ENCODE results near the gene SERINC5.

SERINC5 gene

GRCh38 chr5:80143491-80143890, 112.4 kb downstream of the SERINC5 start:
- Histone ChIP-seq H3K4me3 (replicated peaks; ENCODE audit: insufficient read depth, low read length) (no peak overlapping the region), H3K27me3 (ENCODE audit: insufficient read depth, poor library complexity, severe bottlenecking) (no peaks in the 10 kb centered on the region), H3K27ac (replicated peaks) (peak overlapping the region; percentile 91)
- no peak for DNase-seq (ENCODE audit: low read depth in 1 of 2, low spot score in 1 of 2)
- no peak for TF ChIP-seq GABPA (IDR thresholded peaks at IDR 0.05; ENCODE audit: low read depth)

GRCh38 chr5:80142996-80143395, 112.9 kb downstream of the SERINC5 start:
- no peaks in the 10 kb centered on the region for H3K27me3 ChIP-seq (ENCODE audit: insufficient read depth, poor library complexity, severe bottlenecking)
- DNase-seq (ENCODE audit: low read depth in 1 of 2, low spot score in 1 of 2), result no peak
- peak overlapping the region; percentile 91 for H3K27ac ChIP-seq (replicated peaks)
- no peak overlapping the region for H3K4me3 ChIP-seq (replicated peaks; ENCODE audit: insufficient read depth, low read length)
- no peak for TF ChIP-seq REST (IDR thresholded peaks at IDR 0.05; ENCODE audit: insufficient replicate concordance, low read depth)
- no peak for TF ChIP-seq GABPA (IDR thresholded peaks at IDR 0.05; ENCODE audit: low read depth)
- TF ChIP-seq CTCF (IDR thresholded peaks at IDR 0.05; ENCODE audit: insufficient read depth, low read length), result no peak
- TF ChIP-seq SPI1 (IDR thresholded peaks at IDR 0.05; ENCODE audit: borderline replicate concordance, low read depth), result no peak
- TF ChIP-seq POLR2AphosphoS5 (IDR thresholded peaks at IDR 0.05; ENCODE audit: low read depth), result no peak

GRCh38 chr5:80141681-80142080, 114.2 kb downstream of the SERINC5 start:
- H3K27ac ChIP-seq (replicated peaks), result peak overlapping the region; percentile 91

GRCh38 chr5:80141147-80141671, 114.6 kb downstream of the SERINC5 start:
- Histone ChIP-seq H3K4me3 (replicated peaks; ENCODE audit: insufficient read depth, low read length) (no peak overlapping the region), H3K27me3 (ENCODE audit: insufficient read depth, poor library complexity, severe bottlenecking) (no peaks in the 10 kb centered on the region), H3K27ac (replicated peaks) (peak overlapping the region; percentile 91)
- TF ChIP-seq GABPA (IDR thresholded peaks at IDR 0.05; ENCODE audit: low read depth), result no peak
- peak; percentile 78 for TF ChIP-seq POLR2AphosphoS5 (IDR thresholded peaks at IDR 0.05; ENCODE audit: low read depth)
- TF ChIP-seq SPI1 (IDR thresholded peaks at IDR 0.05; ENCODE audit: borderline replicate concordance, low read depth), result peak; percentile 12; the same call in 1 of the 2 replicates
- no peak for TF ChIP-seq CTCF (IDR thresholded peaks at IDR 0.05; ENCODE audit: insufficient read depth, low read length)
- TF ChIP-seq REST (IDR thresholded peaks at IDR 0.05; ENCODE audit: insufficient replicate concordance, low read depth), result no peak
- peak; percentile 88 for DNase-seq (ENCODE audit: low read depth in 1 of 2, low spot score in 1 of 2)

More at GRCh38 chr5:80141681-80142080, 114.2 kb downstream of the SERINC5 start:
- H3K27me3 ChIP-seq (ENCODE audit: insufficient read depth, poor library complexity, severe bottlenecking), result no peaks in the 10 kb centered on the region
- DNase-seq (ENCODE audit: low read depth in 1 of 2, low spot score in 1 of 2), result no peak
- H3K4me3 ChIP-seq (replicated peaks; ENCODE audit: insufficient read depth, low read length), result no peak overlapping the region
- no peak for TF ChIP-seq GABPA (IDR thresholded peaks at IDR 0.05; ENCODE audit: low read depth)
- TF ChIP-seq CTCF (IDR thresholded peaks at IDR 0.05; ENCODE audit: insufficient read depth, low read length), result no peak
